PC-9 (cell line): ENCODE measurements around the gene LIN9. TPM values are rescaled to one million over a fixed set of nuclear protein-coding genes. Genes with fewer than 3 reads are reported as not detected.

Experiments
- BruUV-seq: library from RNA; stranded (reverse); fragments of 400-500 nt; replicated peaks from 2 replicates; lab custom pipeline; 2021; lab: Mats Ljungman, UMichigan
- CTCF ChIA-PET: fragments of 300-600 bp; sonication (Branson Sonifier 250); formaldehyde crosslinking; loops from one replicate; lab custom pipeline; 2022; ENCODE audit warnings: antibody characterized with exemption; lab: Charles Lee
- POLR2A ChIA-PET: fragments of 300-600 bp; sonication (Branson Sonifier 250); formaldehyde crosslinking; loops from one replicate; lab custom pipeline; 2022; ENCODE audit warnings: antibody characterized with exemption; ENCODE audit not compliant: unreplicated experiment; lab: Charles Lee
- DNase-seq, 2 experiments: peaks; one replicate each; pipeline versions ENCODE4 v3.0.0 to v3.0.0-alpha.2; 2015 to 2022; ENCODE audit warnings: mixed read lengths in 1 of 2
- H2AFZ ChIP-seq: fragments of 200-600 bp; sonication (generic); 2 replicates; pipeline ENCODE4 v1.8.1; 2017; ENCODE audit warnings: antibody characterized with exemption
- H3F3A ChIP-seq: fragments of 200-600 bp; sonication (generic); 2 replicates; pipeline ENCODE4 v1.8.1; 2017; ENCODE audit warnings: antibody characterized with exemption, mild to moderate bottlenecking, low read depth; ENCODE audit not compliant: insufficient read depth
- H3K27ac ChIP-seq: fragments of 200-600 bp; sonication (generic); 2 replicates; pipeline ENCODE4 v1.6.1; 2016; ENCODE audit warnings: mixed run types
- H3K27me3 ChIP-seq: fragments of 200-600 bp; sonication (generic); 2 replicates; pipeline ENCODE4 v1.6.1; 2016; ENCODE audit warnings: low read depth, mixed run types; ENCODE audit not compliant: insufficient read depth
- H3K36me3 ChIP-seq: fragments of 200-600 bp; sonication (generic); 2 replicates; pipeline ENCODE4 v1.6.1; 2016; ENCODE audit warnings: low read depth, mixed run types
- H3K4me1 ChIP-seq: fragments of 200-600 bp; sonication (generic); replicated peaks from 2 replicates; pipeline ENCODE4 v1.6.1; 2016; ENCODE audit warnings: mixed run types; ENCODE audit not compliant: insufficient read depth
- H3K4me2 ChIP-seq: fragments of 200-600 bp; sonication (generic); 2 replicates; pipeline ENCODE4 v1.6.1; 2017; ENCODE audit warnings: mixed run types
- H3K4me3 ChIP-seq: fragments of 200-600 bp; sonication (generic); 2 replicates; pipeline ENCODE4 v1.6.1; 2016; ENCODE audit warnings: mixed run types
- H3K79me2 ChIP-seq: fragments of 200-600 bp; sonication (generic); 2 replicates; pipeline ENCODE4 v1.6.1; 2017; ENCODE audit warnings: low read depth, mixed run types
- H3K9me2 ChIP-seq: fragments of 200-600 bp; sonication (generic); 2 replicates; pipeline ENCODE4 v1.8.1; 2017; ENCODE audit warnings: mild to moderate bottlenecking; ENCODE audit not compliant: insufficient read depth
- H3K9me3 ChIP-seq: fragments of 200-600 bp; sonication (generic); 2 replicates; pipeline ENCODE4 v1.8.1; 2016; ENCODE audit warnings: low read depth; ENCODE audit not compliant: insufficient read depth
- H4K20me1 ChIP-seq: fragments of 200-600 bp; sonication (generic); 2 replicates; pipeline ENCODE4 v1.8.1; 2017; ENCODE audit not compliant: insufficient read depth
- EZH2 ChIP-seq: fragments of 200-600 bp; sonication (generic); IDR thresholded peaks from 2 replicates; pipeline ENCODE4 v1.8.0; 2017; ENCODE audit warnings: antibody characterized with exemption, low read depth
- intact Hi-C: fragments of 100-400 bp; cut with micrococcal nuclease; formaldehyde crosslinking; loops from one replicate; pipeline ENCODE4 v1.10.0; 2022; ENCODE audit not compliant: unreplicated experiment
- total RNA-seq: library from RNA; stranded (reverse); gene quantifications from 2 replicates; pipeline ENCODE4 v1.2.3, GENCODE V29; 2021
- TF ChIP-seq, protein P1 (sequence below): fragments of 200-600 bp; sonication (generic); conservative IDR thresholded peaks from 2 replicates; pipeline ENCODE4 v1.6.1; 2017; ENCODE audit warnings: mixed run types, antibody characterized with exemption, mild to moderate bottlenecking, moderate library complexity

LIN9 gene
- total RNA-seq, 1 experiment from 2014 or later: 12.1 TPM

DNA sequence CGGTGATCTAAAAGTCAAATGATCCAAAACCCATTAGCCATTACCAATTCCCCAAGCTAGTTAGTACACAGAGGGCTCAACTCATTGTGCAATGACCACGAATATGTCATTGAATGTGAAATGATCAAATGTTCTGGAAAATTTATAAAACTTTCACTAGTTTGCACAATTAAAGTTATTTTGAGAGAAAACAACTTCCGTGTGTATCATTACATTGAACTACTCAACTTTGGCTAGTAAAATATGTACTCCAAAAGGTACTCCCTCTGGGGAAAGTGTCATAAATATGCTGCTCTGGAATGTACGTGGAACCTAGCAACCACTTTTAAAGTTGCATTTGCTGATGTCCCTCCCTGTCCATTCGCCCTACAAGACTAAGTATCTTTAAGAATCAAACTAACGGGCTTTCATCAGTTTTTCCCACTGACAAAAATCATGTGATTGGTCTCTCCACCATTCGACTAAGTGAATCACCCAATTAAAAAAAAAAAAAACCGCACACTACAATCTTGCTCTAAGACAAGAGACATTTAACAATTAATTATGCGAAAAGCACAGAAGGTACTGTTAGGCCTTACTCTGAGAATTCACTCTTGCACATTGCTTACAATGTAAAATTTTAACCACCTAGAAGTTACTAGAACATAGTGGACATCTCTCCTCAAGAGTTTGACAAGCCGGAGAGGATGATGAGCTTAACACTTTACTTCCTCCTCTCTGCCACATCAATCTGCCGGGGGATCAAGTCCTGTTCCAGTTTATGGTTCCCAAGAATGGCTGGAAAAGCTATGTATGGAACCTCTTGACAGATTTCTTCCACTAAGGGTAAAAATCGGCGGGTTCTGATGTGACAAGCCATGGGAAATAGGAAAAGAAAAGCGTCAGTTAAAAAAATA, 123.6 kb downstream of the LIN9 start:
- intact Hi-C loops: loop anchor here (5.0 kb wide), 1 partner anchor 193 kb away; no protein-coding TSS in a partner anchor
- DNase-seq: no peak
- H4K20me1 ChIP-seq: peaks cover 38% of the 10 kb centered on the region

DNA sequence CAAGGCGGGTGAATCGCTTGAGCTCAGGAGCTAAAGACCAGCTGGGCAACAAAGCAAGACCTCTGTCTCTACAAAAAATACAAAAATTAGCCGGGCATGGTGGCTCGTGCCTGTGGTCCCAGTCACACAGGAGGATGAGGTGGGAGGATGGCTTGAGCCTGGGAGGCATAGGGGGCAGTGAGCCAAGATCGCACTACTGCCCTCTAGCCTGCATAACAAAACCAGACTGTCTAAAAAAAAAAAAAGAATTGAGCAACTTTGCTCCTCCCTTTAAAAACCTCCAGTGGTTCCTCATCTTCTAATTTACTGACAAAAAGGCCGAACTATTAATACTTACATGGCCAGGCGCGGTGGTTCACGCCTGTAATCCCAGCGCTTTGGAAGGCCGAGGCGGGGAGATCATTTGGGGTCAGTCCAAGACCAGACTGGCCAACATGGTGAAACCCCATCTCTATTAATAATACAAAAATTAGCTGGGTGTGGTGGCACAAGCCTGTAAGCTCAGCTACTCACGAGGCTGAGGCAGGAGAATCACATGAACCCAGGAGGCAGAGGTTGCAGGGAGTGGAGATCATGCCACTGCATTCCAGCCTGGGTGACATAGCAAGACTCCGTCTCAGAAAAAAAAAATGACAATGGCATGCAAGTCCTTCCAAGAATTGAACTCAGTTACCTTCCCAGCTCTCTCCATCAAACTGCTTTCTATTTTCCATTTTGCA, 126.8 kb downstream of the LIN9 start:
- TF ChIP-seq, protein P1, sequence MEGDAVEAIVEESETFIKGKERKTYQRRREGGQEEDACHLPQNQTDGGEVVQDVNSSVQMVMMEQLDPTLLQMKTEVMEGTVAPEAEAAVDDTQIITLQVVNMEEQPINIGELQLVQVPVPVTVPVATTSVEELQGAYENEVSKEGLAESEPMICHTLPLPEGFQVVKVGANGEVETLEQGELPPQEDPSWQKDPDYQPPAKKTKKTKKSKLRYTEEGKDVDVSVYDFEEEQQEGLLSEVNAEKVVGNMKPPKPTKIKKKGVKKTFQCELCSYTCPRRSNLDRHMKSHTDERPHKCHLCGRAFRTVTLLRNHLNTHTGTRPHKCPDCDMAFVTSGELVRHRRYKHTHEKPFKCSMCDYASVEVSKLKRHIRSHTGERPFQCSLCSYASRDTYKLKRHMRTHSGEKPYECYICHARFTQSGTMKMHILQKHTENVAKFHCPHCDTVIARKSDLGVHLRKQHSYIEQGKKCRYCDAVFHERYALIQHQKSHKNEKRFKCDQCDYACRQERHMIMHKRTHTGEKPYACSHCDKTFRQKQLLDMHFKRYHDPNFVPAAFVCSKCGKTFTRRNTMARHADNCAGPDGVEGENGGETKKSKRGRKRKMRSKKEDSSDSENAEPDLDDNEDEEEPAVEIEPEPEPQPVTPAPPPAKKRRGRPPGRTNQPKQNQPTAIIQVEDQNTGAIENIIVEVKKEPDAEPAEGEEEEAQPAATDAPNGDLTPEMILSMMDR: no peak; the same call in 1 of the 2 replicates
- TF ChIP-seq EZH2: no peak
- H3K36me3 ChIP-seq: 0 out of 2 replicates have a peak, but pooled peaks cover 4% of the 10 kb centered on the region
- H4K20me1 ChIP-seq: peaks cover 41% of the 10 kb centered on the region
- H3K9me2 ChIP-seq: no peaks in the 10 kb centered on the region
- H2AFZ ChIP-seq: no peak overlapping the region
- POLR2A ChIA-PET: interaction anchor here (0.5 to 0.7 kb wide), 3 partner anchors 216 to 755 kb away, joined by 3 to 4 read pairs (median 4); no protein-coding TSS in a partner anchor
- peaks cover 10% of the 10 kb centered on the region for H3F3A ChIP-seq
- peaks cover 94% of the 10 kb centered on the region for H3K79me2 ChIP-seq
- DNase-seq: peak in 1 of 2 experiments; percentile 60
- BruUV-seq: no TSS peak
- H3K4me1 ChIP-seq: peaks cover 18% of the 10 kb centered on the region
- no peaks in the 10 kb centered on the region for H3K27me3 ChIP-seq
- intact Hi-C loops: loop anchor here (1.0 to 2.0 kb wide), 2 partner anchors 57 to 151 kb away; no protein-coding TSS in a partner anchor
- H3K27ac ChIP-seq: no peak overlapping the region
- no peaks in the 10 kb centered on the region for H3K9me3 ChIP-seq
- no peak overlapping the region for H3K4me2 ChIP-seq
- no peak overlapping the region for H3K4me3 ChIP-seq
- CTCF ChIA-PET: interaction anchor here (1.0 kb wide), 1 partner anchor 58 kb away, joined by 4 read pairs; no protein-coding TSS in a partner anchor

More for the DNA sequence above, 123.6 kb downstream of the LIN9 start:
- Histone ChIP-seq H3K4me1 (peaks cover 21% of the 10 kb centered on the region), H2AFZ (peak overlapping the region; percentile 98; the same call in 1 of the 2 replicates), H3K27me3 (no peaks in the 10 kb centered on the region), H3F3A (peaks cover 13% of the 10 kb centered on the region), H3K4me2 (peak overlapping the region; percentile 97), H3K9me3 (no peaks in the 10 kb centered on the region), H3K4me3 (peak overlapping the region; percentile 98), H3K27ac (peak overlapping the region; percentile 61), H3K79me2 (peaks cover 63% of the 10 kb centered on the region), H3K9me2 (no peaks in the 10 kb centered on the region), H3K36me3 (no peaks in the 10 kb centered on the region)
- BruUV-seq: no TSS peak
- no peak for TF ChIP-seq EZH2
- TF ChIP-seq, protein P1: no peak
- POLR2A ChIA-PET: interaction anchor here (0.6 to 0.7 kb wide), 4 partner anchors 9 to 177 kb away, joined by 3 to 8 read pairs (median 6); no protein-coding TSS in a partner anchor
- CTCF ChIA-PET: interaction anchor here (0.6 to 1.0 kb wide), 3 partner anchors 17 to 120 kb away, joined by 3 to 6 read pairs (median 3); no protein-coding TSS in a partner anchor

Other genes starting within 250 kb of the LIN9 start
- 404 and 584 TPM in 2 replicates for gene H3-3A, start 246.4 kb downstream of the LIN9 start, total RNA-seq
- gene ACBD3, start 122.4 kb downstream of the LIN9 start, total RNA-seq: 39.3 and 46.4 TPM in 2 replicates
- not detected in 2 replicates for gene MIXL1, start 85.5 kb downstream of the LIN9 start, total RNA-seq
- gene PARP1, start 98.9 kb upstream of the LIN9 start, total RNA-seq: 123 and 157 TPM in 2 replicates
- gene STUM, start 239.6 kb upstream of the LIN9 start, total RNA-seq: not detected in 2 replicates